ENCODE measurements around the gene CCSAP. TPM values are rescaled to one million over a fixed set of nuclear protein-coding genes. Genes with fewer than 3 reads are reported as not detected.

The CCSAP gene
- total RNA-seq, 1 experiment from 2014 or later = 8.5 TPM

DNA sequence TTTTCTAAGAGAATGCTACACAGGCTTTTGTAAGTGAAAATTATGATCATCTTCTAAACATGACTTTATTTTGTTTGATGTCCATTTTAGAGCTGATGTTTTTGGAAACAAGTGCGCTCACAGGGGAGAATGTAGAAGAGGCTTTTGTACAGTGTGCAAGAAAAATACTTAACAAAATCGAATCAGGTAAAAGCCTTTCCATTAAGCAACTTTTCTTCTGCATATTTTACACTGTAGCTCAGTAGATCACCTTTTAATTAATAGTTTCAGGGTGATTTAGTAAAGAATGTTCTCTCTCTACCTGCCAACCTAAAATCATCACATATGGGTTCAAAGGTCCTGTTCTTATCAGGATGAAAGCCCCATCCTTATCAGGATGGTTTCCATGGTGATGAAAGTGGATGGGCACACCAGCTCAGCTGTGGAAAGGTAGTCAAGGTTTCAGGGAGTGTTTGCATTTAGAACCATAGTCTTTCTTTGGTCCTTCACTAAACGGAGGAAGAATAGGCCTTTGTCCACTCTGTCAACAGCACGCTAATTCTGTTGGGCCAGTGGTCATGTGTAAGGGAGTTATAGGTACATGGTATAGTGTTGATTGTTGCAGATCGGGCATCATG lies 43.9 kb downstream of the CCSAP start:
- H3K56ac ChIP-seq (ENCODE audit: insufficient read length, low read depth, low read length) = no peak overlapping the region
- TF ChIP-seq, protein P1, sequence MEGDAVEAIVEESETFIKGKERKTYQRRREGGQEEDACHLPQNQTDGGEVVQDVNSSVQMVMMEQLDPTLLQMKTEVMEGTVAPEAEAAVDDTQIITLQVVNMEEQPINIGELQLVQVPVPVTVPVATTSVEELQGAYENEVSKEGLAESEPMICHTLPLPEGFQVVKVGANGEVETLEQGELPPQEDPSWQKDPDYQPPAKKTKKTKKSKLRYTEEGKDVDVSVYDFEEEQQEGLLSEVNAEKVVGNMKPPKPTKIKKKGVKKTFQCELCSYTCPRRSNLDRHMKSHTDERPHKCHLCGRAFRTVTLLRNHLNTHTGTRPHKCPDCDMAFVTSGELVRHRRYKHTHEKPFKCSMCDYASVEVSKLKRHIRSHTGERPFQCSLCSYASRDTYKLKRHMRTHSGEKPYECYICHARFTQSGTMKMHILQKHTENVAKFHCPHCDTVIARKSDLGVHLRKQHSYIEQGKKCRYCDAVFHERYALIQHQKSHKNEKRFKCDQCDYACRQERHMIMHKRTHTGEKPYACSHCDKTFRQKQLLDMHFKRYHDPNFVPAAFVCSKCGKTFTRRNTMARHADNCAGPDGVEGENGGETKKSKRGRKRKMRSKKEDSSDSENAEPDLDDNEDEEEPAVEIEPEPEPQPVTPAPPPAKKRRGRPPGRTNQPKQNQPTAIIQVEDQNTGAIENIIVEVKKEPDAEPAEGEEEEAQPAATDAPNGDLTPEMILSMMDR (conservative IDR thresholded peaks at IDR 0.05) = no peak
- H3K36me3 Mint-ChIP-seq (ENCODE audit: insufficient read depth in 1 of 3, low read depth in 3 of 3) = peaks cover 12 to 36% (median 21%) of the 10 kb centered on the region in 3 experiments; a peak in 5 of 7 replicates

More for the DNA sequence above, 43.9 kb downstream of the CCSAP start:
- no peak overlapping the region for H3K27ac Mint-ChIP-seq
- DNase-seq = no peak
- no peak overlapping the region for H4K5ac ChIP-seq (ENCODE audit: insufficient read length, low read depth, low read length)
- no peaks in the 10 kb centered on the region for H4K20me1 ChIP-seq (ENCODE audit: control insufficient read depth, insufficient read depth, insufficient read length)
- H3K79me2 ChIP-seq (ENCODE audit: insufficient read depth, low read length) = no peaks in the 10 kb centered on the region
- H2BK12ac ChIP-seq (ENCODE audit: insufficient read length, low read depth, low read length) = no peak overlapping the region
- H2BK120ac ChIP-seq (ENCODE audit: low read depth, low read length, poor library complexity, severe bottlenecking) = no peak overlapping the region
- H4K8ac ChIP-seq (replicated peaks; ENCODE audit: insufficient read length, low read depth, low read length) = no peak overlapping the region
- no peak overlapping the region for H3K4me2 ChIP-seq (ENCODE audit: insufficient read depth, insufficient read length, low read length)
- no peaks in the 10 kb centered on the region for H3K79me1 ChIP-seq (ENCODE audit: insufficient read depth, low read depth, low read length, poor library complexity, severe bottlenecking)
- H3K27me3 Mint-ChIP-seq (ENCODE audit: low read depth) = no peaks in the 10 kb centered on the region
- H3T11ph ChIP-seq (ENCODE audit: low read length) = no peak overlapping the region
- H3K9me3 ChIP-seq (ENCODE audit: control insufficient read depth, low read depth, low read length) = no peaks in the 10 kb centered on the region
- no peak overlapping the region for H3K4ac ChIP-seq (ENCODE audit: low read depth, low read length)
- no peak overlapping the region for H3K4me3 Mint-ChIP-seq
- no peak overlapping the region for H3K14ac ChIP-seq (ENCODE audit: insufficient read depth, low read length)
- H2BK15ac ChIP-seq (ENCODE audit: low read depth, low read length) = no peak overlapping the region
- no peak overlapping the region for H2BK5ac ChIP-seq (ENCODE audit: insufficient read length, low read length)
- H2AK5ac ChIP-seq (ENCODE audit: insufficient read length, low read length) = no peak overlapping the region
- no peaks in the 10 kb centered on the region for H3K27me3 ChIP-seq (ENCODE audit: insufficient read depth, low read length)
- H3K23me2 ChIP-seq (ENCODE audit: insufficient read length, low read depth, low read length, poor library complexity, severe bottlenecking) = no peaks in the 10 kb centered on the region
- no CpG with 5 or more reads among the region's 5 CpGs for WGBS (ENCODE audit: extremely low coverage, insufficient read length, low lambda C conversion rate)
- H3K4me1 Mint-ChIP-seq = peaks cover 7 to 10% of the 10 kb centered on the region in 2 experiments
- no peaks in the 10 kb centered on the region for H3K4me1 ChIP-seq (ENCODE audit: insufficient read depth, low read length)
- H2AFZ ChIP-seq (ENCODE audit: low read length) = no peak overlapping the region
- H3K9me3 Mint-ChIP-seq = no peaks in the 10 kb centered on the region
- no peak overlapping the region for H3K9ac ChIP-seq (ENCODE audit: extremely low read depth, insufficient read length, low read length)
- no peak overlapping the region for H3K18ac ChIP-seq (ENCODE audit: insufficient read length, low read depth, low read length)
- no peak overlapping the region for H2BK20ac ChIP-seq (ENCODE audit: low read depth, low read length, poor library complexity, severe bottlenecking)
- no peak overlapping the region for H3K27ac ChIP-seq (ENCODE audit: insufficient read length, low read depth, low read length)
- no peak overlapping the region for H3K23ac ChIP-seq (ENCODE audit: insufficient read length, low read depth, low read length)
- H4K91ac ChIP-seq (ENCODE audit: insufficient read length, low read depth, low read length) = no peak overlapping the region
